Suppressor macrophage treated with lipopolysaccharide for 4 hours (primary cell): ENCODE results near the gene RNF223.

ENCODE experiments used
- DNase-seq: peaks from one replicate; pipeline ENCODE4 v3.0.0-alpha.2; 2020

Gene RNF223

DNA sequence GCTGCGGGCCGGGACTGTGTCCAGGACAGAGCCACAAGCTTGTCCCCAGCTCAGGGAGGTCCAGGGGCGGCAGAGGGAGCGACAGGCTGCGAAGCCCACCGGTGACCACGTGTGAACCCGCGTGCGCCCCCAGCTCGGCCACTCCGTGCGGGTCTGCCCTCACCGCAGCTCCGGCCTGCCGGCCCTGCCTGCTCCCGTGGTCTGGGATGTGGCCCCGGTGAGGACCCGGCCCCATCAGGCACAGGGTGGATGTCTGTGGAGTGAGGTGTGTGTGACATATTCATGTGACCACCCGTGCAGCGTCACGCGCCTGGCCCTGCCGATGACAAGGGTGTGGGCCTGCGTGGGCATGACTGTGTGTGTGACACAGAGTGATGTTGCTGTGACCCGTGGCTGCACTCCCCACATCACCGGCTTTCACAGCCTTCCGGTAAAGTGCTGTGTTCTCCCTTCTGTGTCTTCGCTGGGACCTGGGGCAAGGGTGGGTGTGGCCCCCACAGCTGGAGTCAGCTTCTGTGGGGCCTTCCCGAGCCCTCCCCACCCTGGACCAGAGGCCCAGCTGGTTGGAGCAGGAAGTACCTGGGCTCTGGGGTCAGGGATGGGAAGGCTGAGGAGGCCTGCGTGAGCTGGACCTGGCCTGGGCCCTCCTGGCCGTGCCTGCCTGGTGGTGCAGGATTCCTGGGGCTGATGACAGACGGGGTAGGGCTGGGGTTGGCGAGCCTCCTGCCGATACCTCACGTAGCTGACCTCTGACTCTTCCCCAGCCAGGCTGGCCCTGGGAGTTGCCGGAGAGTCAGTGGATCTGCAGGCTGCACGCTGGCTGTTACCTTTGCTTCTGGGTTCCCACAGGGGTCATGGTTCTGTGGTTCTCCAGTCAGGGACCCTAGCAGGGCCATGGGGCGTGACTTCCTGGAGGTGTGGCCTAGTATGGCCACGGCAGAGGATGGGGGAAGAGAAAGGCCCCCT, 4.1 kb downstream of the RNF223 start:
- peak; percentile 58 for DNase-seq

DNA sequence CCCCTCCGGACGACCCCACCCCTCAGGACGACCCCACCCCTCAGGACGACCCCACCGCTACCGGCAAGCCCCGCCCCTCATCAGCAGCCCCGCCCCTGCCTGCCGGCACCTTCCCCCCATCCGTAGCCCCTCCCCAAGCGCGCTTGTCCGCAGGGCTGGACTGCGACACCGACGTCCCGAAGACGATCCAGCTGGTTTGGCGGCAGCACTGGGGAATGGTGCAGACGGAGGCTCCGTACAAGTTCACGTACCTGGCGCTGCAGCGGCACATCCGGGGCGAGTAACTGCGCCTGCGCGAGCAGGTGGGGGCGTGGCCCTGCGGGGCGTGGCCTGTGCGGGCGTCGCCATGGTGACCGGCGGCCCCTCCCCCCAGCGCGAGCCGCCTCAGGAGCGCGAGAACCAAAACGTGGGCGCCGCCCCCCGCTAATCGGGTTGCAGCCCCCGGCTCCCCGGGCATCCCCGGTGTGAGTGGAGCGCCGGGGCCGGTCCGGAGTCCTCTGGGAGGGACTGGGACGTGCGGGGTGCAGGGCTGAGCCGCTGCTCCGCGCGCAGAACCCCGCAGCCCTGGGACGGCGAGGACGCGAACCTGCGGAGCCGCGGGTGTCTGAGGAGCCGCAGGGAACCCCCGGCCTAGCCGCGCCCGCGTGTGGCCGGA, 4.9 kb downstream of the RNF223 start:
- peak; percentile 74 for DNase-seq

DNA sequence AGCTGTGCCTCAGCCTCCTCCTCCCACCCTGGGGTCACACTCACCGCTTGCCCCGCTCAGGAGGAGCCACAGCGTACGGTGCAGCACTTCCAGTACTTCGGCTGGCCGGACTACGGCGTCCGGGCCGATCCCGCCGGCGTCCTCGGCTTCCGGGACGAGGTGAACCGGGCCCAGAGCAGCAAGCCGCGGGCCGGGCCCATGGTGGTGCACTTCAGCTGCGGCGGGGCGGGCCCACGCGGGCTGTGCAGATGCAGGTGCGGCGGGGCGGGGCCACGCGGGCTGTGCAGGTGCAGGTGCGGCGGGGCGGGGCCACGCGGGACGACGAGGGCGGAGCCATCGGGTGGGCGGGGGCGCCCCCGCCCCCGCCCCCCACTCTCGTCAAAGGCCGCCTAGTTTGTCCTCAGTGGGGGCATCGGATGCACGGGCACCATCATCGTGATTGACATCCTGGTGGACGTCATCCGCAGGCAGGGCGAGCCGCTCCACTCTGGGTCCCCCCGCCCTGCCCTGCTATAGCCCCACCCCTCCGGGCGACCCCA, 5.5 kb downstream of the RNF223 start:
- DNase-seq = no peak

DNA sequence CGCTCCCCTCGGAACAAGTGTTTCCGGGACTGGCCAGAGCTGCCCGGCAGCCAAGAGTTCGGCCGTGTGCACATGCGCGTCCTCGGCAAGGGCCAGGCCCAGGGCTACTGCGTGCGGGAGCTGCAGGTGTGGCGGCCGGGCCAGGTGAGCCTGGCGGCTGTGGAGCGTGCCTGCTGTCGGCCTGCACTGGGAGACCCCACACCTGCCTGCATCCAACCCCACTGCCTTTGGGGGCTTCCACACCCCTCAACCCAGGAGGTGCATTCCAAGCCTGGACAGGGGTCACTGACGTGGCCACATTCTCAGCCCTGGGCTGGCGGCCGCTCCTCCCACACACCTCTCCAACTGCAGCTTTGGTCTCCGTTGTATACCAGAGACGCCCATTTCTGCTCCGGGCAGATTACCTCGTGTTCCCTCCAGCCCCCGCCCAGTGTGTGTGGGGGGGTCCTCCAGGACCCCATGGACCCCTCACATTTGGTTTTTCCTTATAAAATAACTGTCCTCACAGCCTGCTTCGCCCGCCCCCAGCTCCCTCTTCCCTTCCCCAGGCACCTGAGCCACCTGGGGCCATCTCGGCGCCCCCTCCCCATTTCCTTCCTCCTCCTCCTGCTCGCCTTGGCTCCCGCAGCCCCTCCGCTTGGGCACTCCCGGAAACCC, 6.1 kb downstream of the RNF223 start:
- no peak for DNase-seq

DNA sequence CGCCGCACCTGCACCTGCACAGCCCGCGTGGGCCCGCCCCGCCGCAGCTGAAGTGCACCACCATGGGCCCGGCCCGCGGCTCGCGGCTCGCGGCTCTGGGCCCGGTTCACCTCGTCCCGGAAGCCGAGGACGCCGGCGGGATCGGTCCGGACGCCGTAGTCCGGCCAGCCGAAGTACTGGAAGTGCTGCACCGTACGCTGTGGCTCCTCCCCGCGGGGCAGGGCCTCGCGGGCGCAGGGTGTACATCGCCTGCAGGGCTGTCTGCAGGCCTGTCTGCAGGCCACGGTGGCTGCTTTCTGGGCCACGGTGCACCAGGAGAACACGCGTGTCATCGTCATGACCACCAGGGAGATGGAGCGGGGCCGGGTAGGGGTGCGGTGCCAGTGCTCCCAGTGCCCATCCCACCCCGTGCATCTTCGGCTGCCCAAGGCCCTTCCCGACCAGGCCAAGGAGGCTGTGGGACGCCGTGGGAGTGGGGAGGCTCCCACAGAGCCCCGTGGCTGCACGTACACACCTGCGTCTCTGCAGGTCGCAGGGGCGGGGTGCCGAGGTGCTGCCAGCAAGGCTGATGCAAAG, 6.7 kb downstream of the RNF223 start:
- DNase-seq = no peak

DNA sequence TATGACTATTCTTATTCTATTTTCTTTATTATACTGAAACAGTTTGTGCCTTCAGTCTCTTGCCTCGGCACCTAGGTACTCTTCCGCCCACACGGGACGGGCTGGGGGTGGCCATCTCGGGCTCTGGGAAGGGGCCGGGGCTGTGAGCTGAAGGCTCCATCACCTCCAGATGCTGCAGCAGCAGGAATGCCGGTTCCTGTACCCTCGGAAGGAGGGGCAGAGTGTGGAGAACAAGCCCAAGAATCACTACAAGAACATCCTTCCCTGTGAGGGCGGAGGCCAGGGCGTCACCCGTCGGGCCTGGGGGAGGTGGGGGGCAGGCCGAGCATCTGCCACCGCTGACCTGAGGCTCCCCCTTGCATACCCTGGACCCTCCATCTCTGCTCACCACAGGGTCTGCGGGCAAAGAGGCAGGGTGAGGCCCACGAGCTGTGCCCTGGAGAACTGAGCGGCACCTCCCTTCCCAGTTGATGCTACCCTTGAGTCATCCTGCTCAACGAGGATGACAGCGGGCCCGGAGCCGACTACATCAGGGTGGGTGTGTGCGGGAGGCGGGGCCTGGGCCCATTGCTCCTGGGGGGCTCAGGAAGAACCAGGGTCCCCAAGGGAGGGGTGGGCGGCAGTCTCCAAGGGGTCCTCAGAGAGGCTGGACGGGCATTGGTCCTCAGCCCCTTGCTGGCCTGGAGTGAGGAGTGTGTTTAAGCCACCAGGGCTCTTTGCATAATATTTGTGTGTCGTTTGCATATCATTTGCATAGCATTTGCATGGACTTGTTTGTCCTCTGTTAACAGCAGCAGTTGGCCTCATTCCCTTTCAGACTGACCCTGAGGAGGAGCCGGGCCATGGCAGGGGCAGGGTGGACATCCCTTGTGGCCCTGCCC, 7.5 kb downstream of the RNF223 start:
- DNase-seq = no peak

DNA sequence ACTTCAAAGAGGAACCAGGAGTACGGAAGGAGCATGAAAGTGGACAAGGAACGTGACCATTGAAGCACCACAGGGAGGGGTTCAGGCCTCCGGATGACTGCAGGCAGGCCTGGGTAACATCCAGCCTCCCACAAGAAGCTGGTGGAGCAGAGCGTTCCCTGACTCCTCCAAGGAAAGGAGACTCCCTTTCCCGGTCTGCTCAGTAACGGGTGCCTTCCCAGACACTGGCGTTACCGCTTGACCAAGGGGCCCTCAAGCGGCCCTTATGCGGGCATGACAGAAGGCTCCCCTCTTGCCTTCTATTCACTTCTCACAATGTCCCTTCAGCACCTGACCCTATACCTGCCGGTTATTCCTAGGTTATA, 8.2 kb downstream of the RNF223 start:
- peak; percentile 13 for DNase-seq

DNA sequence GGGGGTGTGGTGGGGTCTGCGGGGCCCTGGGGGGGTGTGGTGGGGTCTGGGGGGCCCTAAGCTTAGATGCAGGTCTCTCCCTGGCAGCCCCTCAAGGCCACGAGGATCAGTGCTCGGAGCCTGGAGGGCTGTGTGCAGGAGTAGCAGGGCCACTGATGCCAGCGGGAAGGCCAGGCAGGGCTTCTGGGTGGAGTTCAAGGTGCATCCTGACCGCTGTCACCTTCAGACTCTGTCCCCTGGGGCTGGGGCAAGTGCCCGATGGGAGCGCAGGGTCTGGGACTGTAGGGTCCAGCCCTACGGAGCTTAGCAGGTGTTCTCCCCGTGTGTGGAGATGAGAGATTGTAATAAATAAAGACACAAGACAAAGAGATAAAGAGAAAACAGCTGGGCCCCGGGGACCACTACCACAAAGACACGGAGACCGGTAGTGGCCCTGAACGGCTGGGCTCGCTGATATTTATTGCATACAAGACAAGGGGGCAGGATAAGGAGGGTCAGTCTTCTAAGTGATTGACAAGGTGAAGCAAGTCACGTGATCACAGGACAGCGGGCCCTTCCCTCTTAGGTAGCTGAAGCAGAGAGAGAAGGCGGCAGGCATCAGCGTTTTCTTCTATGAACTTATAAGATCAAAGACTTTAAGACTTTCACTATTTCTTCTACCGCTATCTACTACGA, 8.7 kb downstream of the RNF223 start:
- no peak for DNase-seq

DNA sequence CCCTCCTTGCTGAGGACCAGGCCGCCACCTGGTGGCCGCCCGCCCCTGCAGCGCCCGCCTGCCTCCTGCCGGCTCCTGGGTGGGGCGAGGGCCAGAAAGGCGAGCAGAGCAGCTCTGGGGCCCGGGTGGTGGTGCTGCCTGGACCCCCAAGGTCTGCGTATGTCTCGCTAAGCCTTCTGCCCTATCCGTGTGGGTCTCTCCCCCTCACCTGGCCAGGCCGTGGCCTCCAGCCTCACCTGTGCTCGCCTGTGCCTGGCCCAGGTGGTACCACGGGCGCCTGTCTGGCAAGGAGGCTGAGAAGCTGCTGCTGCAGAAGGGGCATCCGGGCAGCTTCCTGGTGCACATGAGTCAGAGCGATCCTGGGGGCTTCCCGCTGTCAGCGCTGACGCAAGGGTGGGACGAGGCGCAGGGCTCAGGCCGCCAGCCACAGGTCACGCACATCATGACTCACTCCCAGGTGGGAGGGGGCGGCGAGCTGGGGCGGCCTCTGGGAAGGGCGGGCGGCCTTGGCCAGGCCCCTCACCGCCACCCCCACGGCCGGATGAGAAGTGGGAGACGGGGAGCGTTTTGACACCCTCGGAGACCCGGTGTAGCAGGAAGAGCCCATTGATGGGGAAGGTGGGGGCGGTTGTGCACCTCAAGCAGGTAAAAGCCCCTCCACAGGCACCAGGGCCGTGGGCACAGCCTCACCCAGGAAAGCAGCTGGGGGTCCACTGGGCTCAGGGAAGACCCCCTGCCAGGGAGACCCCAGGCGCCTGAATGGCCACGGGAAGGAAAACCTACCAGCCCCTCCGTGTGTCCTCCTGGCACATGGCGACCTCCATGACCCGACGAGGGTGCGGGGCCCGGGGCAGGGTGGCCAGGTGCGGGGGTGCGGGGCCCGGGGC, 9.9 kb downstream of the RNF223 start:
- peak; percentile 87 for DNase-seq

DNA sequence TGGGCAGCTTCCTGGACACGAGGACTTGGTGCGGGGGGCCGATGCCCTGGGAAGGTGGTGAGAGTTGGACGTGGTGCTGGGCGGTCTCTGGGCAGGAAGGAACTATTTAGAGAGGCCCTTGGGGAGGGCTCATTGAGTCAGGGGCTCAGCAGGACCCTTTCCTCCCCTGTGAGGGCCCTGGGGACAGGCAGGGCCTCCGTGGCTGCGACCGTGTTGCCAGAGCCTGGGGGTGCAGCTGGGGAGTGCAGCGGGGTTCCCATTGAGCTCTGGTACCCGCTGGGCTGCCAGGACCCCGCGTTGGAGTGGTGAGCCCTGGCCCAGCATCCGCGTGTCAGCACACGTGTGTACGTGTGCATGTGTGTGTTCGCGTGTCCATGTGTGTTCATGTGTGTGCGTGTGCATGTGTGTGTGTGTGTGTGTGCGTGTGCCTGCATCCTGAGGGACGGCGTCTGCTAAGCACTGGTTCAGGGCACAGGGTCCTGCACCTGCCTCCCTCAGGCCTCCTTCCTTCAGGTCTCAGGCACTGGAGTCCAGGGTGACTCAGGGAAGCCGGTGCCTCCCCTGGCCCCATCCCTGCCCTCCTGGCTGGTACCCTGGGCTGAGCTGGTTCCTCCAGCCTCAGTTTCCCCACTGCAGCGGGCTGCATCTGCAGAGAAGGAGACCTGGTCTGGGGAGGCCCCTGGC, 10.7 kb downstream of the RNF223 start:
- no peak for DNase-seq

DNA sequence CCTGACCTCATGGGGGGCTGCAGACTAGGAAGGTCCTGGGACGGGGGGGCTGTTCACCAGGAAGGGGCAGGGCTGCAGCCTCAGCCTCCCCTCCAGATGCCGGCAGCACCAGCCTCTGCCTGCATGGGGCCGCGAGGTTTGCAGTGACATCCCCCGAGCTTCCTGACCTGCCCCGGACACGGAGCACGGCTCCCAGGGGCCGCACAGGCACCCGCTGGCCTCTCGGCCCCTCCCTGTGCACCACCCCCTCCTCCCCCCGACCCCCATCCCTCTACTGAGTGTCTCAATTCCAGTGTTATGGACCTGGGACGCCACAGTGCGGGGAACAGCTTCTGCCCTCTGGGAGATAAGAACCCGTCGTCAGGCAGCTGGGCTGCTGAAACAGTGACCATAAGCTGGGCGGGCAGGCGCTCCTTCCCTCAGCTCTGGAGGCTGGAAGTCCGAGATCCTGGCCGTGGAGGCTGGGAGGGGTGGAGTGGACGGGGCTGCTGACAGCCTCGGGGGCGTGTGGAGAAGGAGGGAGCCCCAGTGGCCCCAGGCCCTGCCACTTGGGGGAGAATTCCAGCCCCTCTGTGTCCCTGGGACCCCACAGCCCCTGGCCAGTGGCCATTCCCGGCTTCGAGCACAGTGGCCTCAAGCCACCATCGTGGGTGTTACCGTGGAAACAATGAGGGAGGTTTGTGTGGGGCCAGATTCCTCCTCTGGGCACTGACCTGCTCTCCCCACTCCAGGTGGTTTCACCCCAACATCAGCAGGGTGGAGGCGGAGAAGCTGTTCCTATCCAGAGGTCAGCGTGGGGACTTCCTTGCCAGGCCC, 11.6 kb downstream of the RNF223 start:
- no peak for DNase-seq

DNA sequence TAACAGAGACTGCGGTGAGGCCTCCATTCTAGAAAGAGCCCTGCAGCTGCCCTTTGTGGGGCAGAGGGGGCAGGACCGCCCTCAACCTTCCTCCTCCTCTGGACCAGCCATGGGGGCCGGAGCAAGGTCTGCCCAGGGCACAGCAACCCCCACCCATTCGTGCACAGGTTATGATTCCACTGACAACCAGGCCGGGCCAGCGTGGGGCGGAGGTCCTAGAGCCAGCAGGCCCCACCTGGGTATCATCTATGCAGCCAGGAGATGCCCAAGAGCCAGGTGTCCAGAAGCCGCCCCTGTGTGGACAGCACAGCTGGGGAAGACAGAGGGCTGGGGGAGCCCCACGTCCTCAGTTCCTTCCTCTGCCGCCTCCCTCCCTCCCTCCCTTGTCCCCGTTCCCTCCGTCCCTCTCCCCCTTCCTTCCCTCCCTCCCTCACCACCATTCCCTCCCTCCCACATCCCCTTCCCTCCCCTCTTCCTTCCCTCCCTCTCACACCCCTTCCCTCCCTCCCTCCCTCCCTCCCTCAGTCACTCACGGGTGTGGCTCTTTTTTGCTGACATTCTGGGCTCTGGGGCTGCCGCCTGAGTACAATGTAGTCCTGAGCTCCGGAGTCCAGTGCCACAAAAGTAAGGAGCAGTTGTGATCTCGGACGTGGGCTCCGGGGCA, 12.3 kb downstream of the RNF223 start:
- DNase-seq = no peak

DNA sequence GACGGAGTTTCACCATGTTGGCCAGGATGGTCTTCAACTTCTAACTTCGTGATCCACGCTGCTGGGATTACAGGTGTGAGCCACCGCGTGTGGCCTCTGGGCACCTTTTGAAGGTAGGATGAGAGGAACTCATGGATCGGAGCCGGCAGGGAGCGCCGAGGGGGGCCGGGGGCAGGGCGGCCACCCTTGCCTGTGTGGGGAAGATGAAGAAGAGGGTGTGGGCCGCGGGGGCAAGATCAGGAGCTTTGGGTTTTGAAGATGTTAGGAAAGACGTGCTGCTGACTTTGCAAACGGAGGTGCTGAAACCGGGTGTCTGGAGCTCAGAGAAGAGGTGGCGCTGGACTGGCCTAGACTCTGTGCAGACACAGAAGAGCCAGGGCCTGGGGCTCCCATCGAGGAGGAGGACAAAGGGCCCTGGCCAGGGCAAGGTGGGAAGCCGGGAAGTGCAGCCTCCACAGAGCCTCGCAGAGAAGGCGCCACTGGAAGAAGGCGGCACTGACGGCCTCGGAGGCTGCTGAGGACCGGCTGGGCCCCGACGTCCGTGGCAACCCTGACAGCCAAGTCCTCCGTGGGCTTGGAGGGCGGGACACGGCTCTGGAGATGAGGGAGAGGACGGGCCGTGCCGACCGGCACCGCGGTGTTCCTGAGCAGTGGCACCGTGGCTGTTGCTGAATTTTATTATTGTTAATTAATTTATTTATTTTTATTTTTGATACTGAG, 13.7 kb downstream of the RNF223 start:
- DNase-seq = no peak

DNA sequence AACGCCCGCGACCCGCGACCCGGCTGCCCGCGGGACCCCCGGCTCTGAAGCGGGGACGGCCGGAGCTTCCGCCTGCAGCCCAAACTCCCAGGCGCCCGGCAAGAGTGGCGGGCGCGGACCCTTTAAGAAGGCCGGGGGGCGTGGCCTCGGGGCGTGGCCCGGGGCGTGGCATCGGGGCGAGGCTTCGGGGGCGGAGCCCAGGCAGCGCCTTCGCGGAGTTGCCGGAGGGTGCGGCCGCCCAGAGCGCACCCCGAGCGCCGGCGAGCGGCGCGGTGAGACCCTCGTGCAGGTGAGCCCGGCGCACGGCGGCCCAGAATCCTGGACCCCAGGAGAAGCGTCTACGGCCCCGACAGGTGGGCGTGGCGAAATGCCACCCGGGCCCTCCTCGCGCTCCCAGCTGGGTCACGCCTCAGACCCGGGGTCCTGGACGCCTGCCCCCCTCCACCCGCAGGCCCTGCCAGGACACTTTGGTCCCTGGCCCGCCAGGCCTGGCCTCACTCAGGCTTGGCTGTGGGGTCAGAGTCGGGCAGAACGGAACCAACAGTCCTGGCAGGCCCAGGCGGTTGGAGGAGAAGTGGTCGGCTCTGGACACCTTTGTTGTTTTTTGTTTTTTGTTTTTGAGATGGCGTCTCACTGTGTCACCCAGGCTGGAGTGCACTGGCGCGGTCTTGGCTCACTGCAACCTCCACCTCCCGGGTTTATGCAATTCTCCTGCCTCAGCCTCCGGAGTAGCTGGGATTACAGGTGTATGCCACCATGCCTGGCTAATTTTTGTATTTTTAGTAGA, 14.4 kb downstream of the RNF223 start:
- DNase-seq = peak; percentile 95

DNA sequence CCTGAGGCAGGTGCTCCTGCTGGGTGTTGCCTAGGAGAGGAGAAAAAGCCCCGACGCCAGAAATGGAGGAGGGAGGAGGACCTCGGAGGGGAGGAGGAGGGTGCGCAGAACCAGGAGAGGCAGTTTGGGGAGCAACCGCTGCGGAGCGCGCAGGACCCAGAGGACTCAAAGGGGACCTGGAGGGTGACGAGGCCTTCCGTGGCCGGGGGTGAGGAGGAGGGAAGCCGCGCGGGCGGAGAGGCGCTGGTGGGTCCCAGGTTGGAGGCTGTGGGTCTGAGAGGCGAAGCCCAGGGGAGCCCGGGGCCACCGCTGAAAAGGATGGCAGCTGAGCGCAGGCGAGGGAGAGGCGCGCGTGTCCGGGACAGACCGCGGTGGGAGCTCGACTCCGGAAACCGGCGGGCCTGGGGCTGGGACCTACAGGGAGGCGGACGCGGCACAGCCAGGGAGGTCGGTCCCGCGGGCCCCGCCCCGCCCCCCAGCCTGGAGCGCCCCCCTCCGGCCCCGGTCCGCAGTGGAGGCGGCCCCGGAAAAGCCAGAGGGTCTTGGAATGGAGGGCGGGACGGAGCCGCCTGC, 15.1 kb downstream of the RNF223 start:
- no peak for DNase-seq
